D721Med (cell line): ENCODE results near the gene DOCK1.

ENCODE experiments used
- DNase-seq: peaks from one replicate; pipeline ENCODE4 v3.0.0; 2011; ENCODE audit warnings: low spot score; ENCODE audit not compliant: insufficient read length
- FAIRE-seq: peaks from 2 replicates; lab custom pipeline; 2011; peaks lifted over from hg19 to GRCh38; lab: Jason Lieb, UNC
- TF ChIP-seq, protein P1 (sequence below): IDR thresholded peaks from 2 replicates; pipeline ENCODE4 v1.5.1; 2012; ENCODE audit warnings: mild to moderate bottlenecking, control low read depth; ENCODE audit not compliant: insufficient read depth; ENCODE audit errors: missing control alignments

DOCK1 gene

GRCh38 chr10:127344346-127344745 is 439.1 kb downstream of the DOCK1 start:
- FAIRE-seq (no peak), DNase-seq (no peak)
- TF ChIP-seq, protein P1, sequence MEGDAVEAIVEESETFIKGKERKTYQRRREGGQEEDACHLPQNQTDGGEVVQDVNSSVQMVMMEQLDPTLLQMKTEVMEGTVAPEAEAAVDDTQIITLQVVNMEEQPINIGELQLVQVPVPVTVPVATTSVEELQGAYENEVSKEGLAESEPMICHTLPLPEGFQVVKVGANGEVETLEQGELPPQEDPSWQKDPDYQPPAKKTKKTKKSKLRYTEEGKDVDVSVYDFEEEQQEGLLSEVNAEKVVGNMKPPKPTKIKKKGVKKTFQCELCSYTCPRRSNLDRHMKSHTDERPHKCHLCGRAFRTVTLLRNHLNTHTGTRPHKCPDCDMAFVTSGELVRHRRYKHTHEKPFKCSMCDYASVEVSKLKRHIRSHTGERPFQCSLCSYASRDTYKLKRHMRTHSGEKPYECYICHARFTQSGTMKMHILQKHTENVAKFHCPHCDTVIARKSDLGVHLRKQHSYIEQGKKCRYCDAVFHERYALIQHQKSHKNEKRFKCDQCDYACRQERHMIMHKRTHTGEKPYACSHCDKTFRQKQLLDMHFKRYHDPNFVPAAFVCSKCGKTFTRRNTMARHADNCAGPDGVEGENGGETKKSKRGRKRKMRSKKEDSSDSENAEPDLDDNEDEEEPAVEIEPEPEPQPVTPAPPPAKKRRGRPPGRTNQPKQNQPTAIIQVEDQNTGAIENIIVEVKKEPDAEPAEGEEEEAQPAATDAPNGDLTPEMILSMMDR = no peak

GRCh38 chr10:127345231-127345965 is 440.2 kb downstream of the DOCK1 start:
- DNase-seq (no peak), FAIRE-seq (no peak)

DNA sequence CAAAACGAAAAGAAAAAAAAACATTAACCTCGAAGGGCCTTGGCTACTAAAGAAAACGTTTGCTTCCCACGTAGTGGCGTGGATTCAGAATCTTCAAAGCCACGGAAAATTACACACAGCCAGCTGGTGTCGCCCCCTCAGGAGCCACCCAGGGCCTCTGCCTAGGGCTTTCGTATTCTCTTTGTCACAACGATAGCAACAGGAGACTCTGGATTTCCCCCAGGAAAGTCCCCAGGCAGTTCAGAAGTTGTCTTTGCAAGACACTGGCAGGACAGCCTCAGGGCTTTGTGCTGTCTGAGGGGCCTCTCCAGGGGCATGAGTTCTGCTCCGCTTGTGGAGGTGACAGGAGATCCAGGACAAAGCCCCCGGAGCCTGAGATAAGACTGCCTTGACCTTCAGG is 441.4 kb downstream of the DOCK1 start:
- no peak for DNase-seq
- FAIRE-seq = no peak
- TF ChIP-seq, protein P1 = no peak

More at GRCh38 chr10:127345231-127345965, 440.2 kb downstream of the DOCK1 start:
- TF ChIP-seq, protein P1 = no peak

- DNase-seq (no peak), FAIRE-seq (no peak)
Observed at GRCh38 chr10:127347202-127347959, 442.2 kb downstream of the DOCK1 start.

GRCh38 chr10:127349737-127350136 is 444.5 kb downstream of the DOCK1 start:
- TF ChIP-seq, protein P1 = no peak
- FAIRE-seq (no peak), DNase-seq (no peak)

More at GRCh38 chr10:127347202-127347959, 442.2 kb downstream of the DOCK1 start:
- TF ChIP-seq, protein P1 = no peak

DNA sequence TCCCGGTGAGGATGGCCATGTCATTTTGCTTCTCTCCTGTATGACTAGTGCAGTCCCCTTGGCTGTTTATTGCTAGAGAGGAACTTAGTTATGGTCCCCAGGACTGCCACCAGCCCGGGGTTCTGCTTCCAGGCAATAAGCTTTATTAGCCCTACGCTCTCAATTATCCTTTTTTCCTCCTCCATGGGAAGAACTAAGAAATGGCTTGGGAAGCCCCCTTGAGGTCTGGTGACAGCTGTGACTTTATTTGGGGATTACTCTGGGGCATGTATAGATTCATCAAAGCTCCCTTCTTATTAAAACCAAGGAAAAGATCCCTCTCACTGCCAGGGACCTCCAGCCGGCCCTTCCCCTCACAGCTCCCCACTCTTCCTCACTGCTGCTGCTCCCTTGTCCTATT is 446.3 kb downstream of the DOCK1 start:
- DNase-seq (no peak), FAIRE-seq (no peak)
- TF ChIP-seq, protein P1 = no peak

DNA sequence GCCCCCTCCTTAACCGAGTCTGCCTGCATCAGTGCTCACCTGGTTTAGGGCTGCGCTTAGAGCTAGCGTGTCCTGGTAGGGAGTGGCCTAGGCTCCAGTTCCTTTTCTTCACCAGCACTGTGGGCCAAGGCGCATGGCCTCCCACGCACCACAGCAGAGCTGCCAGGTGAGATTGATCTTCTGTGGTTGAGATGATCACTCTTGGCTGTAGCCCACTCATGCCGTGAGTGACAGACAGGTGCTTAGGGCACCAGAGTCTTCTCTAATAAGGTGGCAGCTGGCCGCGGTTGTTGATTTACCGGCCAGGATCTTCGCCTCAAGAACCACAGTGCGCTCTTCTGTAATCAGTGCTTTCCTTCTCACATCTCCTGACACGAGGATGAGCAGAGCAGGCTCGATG is 448.3 kb downstream of the DOCK1 start:
- FAIRE-seq (no peak), DNase-seq (no peak)
- TF ChIP-seq, protein P1 = no peak
